GM21786 (cell line): ENCODE data around the gene TGFB2.
A peak's percentile ranks its signal among the peaks of the same experiment; 100 is the strongest.

ENCODE experiments used
- ATAC-seq: cut with Tn5 transposase; IDR thresholded peaks from one replicate; pipeline ENCODE4 v1.9.1; 2021; ENCODE audit not compliant: unreplicated experiment

The TGFB2 gene

DNA sequence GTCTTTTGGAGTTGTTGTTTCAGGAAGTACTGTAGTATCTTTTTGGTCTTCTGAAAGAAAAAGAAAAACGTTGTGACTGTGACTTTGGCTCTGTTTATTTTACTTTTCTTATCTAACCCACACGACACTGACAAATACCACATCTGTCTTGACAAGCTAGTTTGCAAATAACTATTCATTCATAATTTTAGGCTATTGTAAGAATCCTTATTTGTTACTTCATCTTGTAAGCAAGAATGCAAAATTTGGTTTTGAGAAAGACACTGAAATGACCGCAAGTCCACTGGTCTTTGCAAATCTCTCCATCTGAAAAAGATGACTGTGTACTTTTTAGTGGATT lies 12.7 kb downstream of the TGFB2 start:
- ATAC-seq = no peak

- no peak for ATAC-seq
Observed at GRCh38 chr1:218361298-218362065, 16.3 kb downstream of the TGFB2 start.

- ATAC-seq = no peak
Observed at GRCh38 chr1:218362418-218363076, 17.4 kb downstream of the TGFB2 start.

- ATAC-seq = no peak
Observed at GRCh38 chr1:218363141-218363540, 18.0 kb downstream of the TGFB2 start.

DNA sequence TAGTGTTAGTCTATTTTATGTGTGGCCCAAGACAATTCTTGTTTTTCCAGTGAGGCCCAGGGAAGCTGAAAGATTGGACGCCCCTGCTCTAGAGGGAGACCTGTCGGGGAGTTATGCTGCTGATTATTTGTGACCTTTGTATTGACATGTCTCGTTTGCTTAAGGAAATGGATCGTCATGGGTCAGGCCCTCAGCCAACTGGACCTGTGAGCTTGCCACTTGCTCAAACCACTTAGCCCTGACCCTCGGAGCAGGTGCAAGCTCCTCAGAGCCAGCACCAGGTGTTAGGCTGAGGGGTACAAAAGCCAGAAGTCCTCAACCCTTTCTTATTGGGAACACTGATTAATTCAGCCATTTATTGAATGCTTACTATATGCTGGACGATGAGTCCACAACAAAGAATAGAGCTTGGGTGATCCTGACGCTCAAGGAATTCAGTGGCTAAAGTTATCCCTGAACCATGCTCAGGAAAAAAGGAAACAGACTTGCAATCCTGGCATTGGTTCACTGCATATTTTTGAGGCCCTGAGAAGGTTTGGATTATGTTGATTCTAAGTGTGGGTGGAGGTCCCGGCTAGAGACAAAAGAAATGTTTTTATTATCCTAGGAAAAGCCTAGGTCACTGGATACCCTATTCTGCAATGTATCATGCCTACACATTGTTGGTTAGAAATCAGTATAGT lies 19.0 kb downstream of the TGFB2 start:
- no peak for ATAC-seq

- no peak for ATAC-seq
Observed at GRCh38 chr1:218365226-218365999, 20.3 kb downstream of the TGFB2 start.

GRCh38 chr1:218366322-218367052 lies 21.4 kb downstream of the TGFB2 start:
- ATAC-seq = no peak

DNA sequence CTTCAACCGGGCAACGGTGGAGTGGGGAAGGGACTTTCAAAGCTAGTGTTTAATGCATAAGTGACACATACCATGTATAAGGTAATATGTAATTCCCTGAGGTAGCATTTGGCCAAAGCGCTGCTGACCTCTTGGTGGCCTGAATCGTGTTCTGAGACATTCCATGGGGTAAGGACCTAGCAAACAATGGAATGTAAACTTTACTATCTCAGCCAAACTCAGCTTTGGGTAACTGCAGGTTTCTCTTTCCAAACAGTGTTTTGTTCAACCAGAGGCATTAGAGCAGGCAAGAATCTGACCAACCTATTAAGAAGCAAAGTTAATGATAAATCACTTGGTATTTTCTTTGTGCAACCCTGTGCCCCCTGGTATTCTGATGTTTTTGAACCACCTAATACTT lies 22.0 kb downstream of the TGFB2 start:
- no peak for ATAC-seq

- ATAC-seq = no peak
Observed at GRCh38 chr1:218368686-218369085, 23.6 kb downstream of the TGFB2 start.

GRCh38 chr1:218369688-218370511 lies 24.8 kb downstream of the TGFB2 start:
- no peak for ATAC-seq

- ATAC-seq = no peak
Observed at GRCh38 chr1:218371927-218372672, 27.0 kb downstream of the TGFB2 start.

DNA sequence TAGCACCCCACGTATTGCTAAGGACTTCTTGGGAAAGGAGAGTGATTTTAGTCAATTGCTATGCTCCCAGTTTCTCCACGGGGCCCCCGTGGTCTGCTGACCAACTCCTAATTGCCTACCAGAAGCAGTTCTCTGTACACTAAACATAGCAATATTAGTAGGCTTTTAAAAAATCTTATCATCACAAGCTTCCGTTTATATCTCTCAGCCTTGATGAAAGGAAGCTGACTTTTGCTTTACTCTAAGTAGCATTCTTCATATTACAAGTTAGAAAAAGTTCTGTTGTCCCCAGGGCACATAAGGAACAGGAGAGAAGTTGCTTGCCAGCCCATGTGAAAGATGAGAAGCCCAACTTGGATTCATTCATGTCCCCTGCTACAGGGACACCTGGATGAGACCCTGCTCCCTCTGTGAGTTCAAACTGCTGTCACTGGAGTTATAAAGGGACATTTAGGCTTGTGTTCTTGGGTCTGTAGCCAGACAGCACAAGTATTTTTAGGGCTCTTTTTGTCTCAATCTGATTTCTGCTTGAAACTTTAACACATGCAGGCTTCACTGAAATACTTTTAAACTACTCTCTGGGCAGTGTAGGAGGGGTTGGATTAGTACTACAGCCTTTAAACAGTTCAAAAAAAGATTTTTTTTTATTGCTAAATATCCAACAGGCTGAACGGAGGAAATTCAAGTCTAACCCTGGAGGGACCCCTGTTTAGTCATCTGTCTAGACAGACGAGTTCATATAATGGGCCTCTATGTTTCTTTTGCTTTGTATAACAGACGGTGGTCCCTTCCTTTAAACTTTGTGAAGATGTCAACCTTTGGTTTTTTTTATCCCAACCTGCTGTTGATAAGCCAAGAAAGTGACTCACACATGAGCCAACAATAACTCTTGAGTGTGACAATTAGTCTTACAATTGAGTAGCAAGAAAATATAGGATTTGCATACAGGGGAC lies 29.5 kb downstream of the TGFB2 start:
- ATAC-seq = no peak

GRCh38 chr1:218376722-218377121 lies 31.6 kb downstream of the TGFB2 start:
- peak; percentile 9 for ATAC-seq

DNA sequence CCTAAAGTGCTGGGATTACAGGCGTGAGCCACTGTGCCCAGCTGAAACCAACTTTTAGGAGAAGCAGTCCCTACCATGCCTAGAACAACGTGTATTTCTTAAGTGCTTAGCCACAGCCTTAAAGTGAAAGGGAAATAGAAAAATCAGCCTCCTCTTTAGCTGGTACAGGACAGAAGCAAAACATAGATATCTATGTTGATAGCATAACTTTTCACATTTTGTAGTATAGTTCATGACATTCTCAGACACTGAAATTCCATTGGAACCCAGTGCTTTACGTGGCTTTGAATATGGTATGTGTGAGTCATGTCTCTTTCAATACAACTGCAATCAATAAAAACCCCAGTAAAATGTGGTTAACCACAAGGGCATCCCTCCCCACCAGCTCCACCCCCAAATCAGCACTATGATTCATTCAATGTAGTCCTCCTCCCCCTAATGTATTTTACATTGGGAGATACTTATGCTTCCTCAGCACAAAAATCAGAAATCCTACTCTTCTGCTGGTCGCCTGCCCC lies 32.1 kb downstream of the TGFB2 start:
- peak; percentile 73 for ATAC-seq

- no peak for ATAC-seq
Observed at GRCh38 chr1:218380125-218380977, 35.2 kb downstream of the TGFB2 start.

DNA sequence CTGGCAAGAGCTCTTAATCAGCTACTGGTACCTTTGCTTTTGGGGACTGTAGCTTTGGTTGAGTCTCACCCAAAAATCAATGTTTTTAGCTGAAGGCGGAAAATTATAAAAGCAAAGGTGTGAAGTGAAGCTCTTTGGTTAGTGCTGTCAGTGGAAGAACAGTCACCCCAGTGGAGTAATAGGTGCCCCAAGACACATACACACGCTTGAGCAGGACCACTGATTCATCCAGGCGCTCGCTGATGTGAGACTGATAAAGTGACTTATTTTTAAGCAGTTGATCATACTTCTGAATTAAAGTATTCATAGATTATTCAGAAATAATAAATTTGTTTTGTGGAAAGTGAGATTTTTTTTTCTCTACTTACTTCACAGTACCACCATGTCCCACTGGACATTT lies 37.1 kb downstream of the TGFB2 start:
- no peak for ATAC-seq

DNA sequence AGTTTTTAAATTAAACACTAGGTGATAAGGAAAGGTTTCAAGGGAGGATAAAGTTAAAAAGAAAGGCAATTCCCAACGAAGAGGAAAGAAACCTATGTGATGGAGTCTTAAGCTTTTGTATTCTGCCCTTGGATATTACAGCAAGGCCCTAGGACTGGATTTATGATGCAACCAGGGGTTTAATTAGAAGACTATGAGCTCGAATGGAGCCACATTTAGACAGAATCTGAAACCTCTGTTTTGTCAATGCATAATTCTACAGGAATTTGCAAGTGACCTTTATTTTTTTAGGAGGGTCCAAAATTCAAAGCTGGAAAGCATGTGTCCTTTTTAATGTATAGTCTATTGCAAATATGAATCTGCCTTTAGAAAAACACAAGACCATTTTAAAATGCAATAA lies 37.9 kb downstream of the TGFB2 start:
- no peak for ATAC-seq
